Gastroesophageal sphincter (tissue), 4 donors: Measurements from ENCODE around the gene SFMBT2. TPM values are rescaled to one million over a fixed set of nuclear protein-coding genes. Genes with fewer than 3 reads are reported as not detected.

Experiments used
- ATAC-seq: fragments of 150-250 bp; one replicate; pipeline ENCODE4 v1.9.1; 2016; ENCODE audit warnings: mild to moderate bottlenecking, moderate library complexity
- H3K27ac ChIP-seq, 4 donors: fragments of 200-600 bp; sonication (generic) in 3 of 4; 1 replicate in 3 of 4; 2 replicates in 1 of 4; pipeline ENCODE4 v1.5.1; 2016 to 2019
- H3K27me3 ChIP-seq: fragments of 200-600 bp; sonication (generic); one replicate; pipeline ENCODE4 v1.5.1; 2019
- H3K36me3 ChIP-seq, 2 donors: fragments of 200-600 bp; sonication (generic); one replicate each; pipeline ENCODE4 v1.5.1; 2019; ENCODE audit warnings: control low read depth in 1 of 2
- H3K4me1 ChIP-seq, 3 donors: fragments of 200-600 bp; sonication (generic); 1 replicate in 2 of 3; 2 replicates in 1 of 3; pipeline ENCODE4 v1.5.1; 2016 to 2019; ENCODE audit warnings: control low read depth in 2 of 3
- H3K4me3 ChIP-seq, 2 donors: fragments of 200-600 bp; sonication (generic); one replicate each; pipeline ENCODE4 v1.5.1; 2019; ENCODE audit warnings: mild to moderate bottlenecking in 1 of 2, moderate library complexity in 1 of 2
- H3K9me3 ChIP-seq, 3 donors: fragments of 200-600 bp; sonication (generic); one replicate each; pipeline ENCODE4 v1.5.1; 2017 to 2019; ENCODE audit warnings: control low read depth in 2 of 3
- EP300 ChIP-seq: sonication (generic); formaldehyde crosslinking; IDR thresholded peaks from one replicate; pipeline ENCODE4 v1.6.1; 2017; ENCODE audit warnings: antibody characterized with exemption, mild to moderate bottlenecking
- POLR2A ChIP-seq, 2 donors: fragments of 450-650 bp; IDR thresholded peaks; one replicate each; pipeline ENCODE4 v1.6.1; 2017; ENCODE audit warnings: antibody characterized with exemption in 2 of 2, mild to moderate bottlenecking in 2 of 2, moderate library complexity in 1 of 2
- POLR2AphosphoS5 ChIP-seq: sonication (generic); formaldehyde crosslinking; IDR thresholded peaks from one replicate; pipeline ENCODE4 v1.6.1; 2017; ENCODE audit warnings: antibody characterized with exemption
- WGBS, 2 donors: methylation state at CpG; one replicate each; pipeline ENCODE4 v1.1.5; 2018; ENCODE audit warnings: low coverage in 1 of 2; 5-methylcytosine and 5-hydroxymethylcytosine counted together
- total RNA-seq, 4 donors: library from RNA; depleted of rRNA; stranded (reverse); fragments of >200 nt; gene quantifications; one replicate each; pipeline ENCODE4 v1.1.0, GENCODE V29; 2016
- TF ChIP-seq, protein P1 (sequence below), 4 experiments: fragments of 200-600 bp in 2 of 4; fragments of 450-650 bp in 2 of 4; sonication (generic) in 1 of 4; IDR thresholded peaks; one replicate each; pipeline ENCODE4 v1.5.1; 2017 to 2019; ENCODE audit warnings: antibody characterized with exemption in 4 of 4, mild to moderate bottlenecking in 2 of 4, moderate library complexity in 2 of 4

SFMBT2 gene
- total RNA-seq, 4 donors from 2014 or later, result 6.9 to 14.3 (median 11.4) TPM

DNA sequence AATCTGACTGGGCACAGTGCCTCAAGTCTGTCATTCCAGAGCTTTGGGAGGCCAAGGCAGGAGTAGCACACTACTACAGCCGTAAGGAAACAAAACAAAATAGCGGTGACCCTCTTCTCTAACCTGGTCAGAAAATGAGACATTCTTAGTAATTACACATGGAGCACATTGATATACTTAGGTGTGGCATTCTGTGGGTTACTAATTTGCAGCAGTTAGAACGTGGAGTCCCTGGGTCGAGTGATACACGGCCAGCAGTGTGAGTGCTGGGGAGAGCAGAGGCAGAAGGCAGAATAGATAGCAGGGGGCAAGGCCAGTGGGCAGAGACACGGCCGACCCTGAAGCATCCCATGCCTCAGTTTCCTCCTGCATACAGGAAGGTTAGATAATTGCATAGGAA, 28.9 kb upstream of the SFMBT2 start:
- no peak for ATAC-seq
- TF ChIP-seq POLR2AphosphoS5 (no peak), EP300 (no peak), POLR2A (IDR thresholded peaks at IDR 0.05) (no peak)
- TF ChIP-seq, protein P1, sequence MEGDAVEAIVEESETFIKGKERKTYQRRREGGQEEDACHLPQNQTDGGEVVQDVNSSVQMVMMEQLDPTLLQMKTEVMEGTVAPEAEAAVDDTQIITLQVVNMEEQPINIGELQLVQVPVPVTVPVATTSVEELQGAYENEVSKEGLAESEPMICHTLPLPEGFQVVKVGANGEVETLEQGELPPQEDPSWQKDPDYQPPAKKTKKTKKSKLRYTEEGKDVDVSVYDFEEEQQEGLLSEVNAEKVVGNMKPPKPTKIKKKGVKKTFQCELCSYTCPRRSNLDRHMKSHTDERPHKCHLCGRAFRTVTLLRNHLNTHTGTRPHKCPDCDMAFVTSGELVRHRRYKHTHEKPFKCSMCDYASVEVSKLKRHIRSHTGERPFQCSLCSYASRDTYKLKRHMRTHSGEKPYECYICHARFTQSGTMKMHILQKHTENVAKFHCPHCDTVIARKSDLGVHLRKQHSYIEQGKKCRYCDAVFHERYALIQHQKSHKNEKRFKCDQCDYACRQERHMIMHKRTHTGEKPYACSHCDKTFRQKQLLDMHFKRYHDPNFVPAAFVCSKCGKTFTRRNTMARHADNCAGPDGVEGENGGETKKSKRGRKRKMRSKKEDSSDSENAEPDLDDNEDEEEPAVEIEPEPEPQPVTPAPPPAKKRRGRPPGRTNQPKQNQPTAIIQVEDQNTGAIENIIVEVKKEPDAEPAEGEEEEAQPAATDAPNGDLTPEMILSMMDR (IDR thresholded peaks at IDR 0.05), result no peak
- H3K4me1 ChIP-seq, result no peaks in the 10 kb centered on the region

DNA sequence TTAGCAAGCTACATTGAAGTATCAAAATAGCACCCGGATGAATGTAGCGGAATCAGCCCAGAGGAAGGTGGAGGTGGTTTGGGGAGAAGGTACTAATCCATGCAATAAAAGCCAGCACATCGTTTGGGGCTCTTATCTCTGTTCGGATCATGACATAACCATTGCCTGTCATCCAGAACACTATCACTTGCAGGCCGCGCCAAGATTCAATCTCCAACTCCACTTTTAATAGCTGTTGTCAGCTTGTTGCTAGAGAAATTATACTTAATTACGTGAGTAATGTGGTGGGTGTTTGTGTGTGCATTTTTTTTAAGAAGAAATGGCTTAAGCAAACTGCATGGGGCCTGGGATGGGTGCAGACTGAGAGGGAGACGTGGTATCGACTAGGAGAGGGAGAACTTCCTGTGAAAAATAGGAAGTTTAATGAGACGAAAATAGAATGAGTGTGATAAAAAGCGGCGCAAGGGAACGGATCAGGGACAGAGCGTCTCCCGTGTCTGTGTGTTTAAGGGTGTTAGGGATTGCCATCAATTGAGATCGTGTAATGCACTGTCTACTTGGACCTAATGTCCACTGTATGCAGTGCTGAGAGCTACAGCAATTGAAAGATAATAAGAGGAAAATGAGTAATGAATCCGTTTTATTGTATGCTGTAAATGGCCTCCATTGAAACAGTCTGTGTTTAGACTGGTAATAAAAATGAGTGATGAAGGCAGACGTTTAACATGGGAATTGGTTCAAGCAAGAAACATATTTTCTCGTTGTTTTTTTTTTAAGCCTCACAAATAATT, 27.6 kb upstream of the SFMBT2 start:
- Histone ChIP-seq H3K4me3 (no peak overlapping the region), H3K27ac (no peak overlapping the region), H3K4me1 (peaks cover 0 to 5% (median 0%) of the 10 kb centered on the region in 3 donors), H3K9me3 (no peaks in the 10 kb centered on the region), H3K27me3 (peaks cover 50% of the 10 kb centered on the region), H3K36me3 (no peaks in the 10 kb centered on the region)
- no peak for TF ChIP-seq POLR2A (IDR thresholded peaks at IDR 0.05)
- TF ChIP-seq POLR2AphosphoS5, result no peak
- TF ChIP-seq, protein P1 (IDR thresholded peaks at IDR 0.05), result no peak
- no peak for TF ChIP-seq EP300
- WGBS, 2 donors, result 52 to 56% methylated on average over 14 to 19 of the region's 19 CpGs
- ATAC-seq, result no peak

More for the DNA sequence above, 28.9 kb upstream of the SFMBT2 start:
- no peaks in the 10 kb centered on the region for H3K36me3 ChIP-seq
- peaks cover 44% of the 10 kb centered on the region for H3K27me3 ChIP-seq
- H3K4me3 ChIP-seq, result no peak overlapping the region
- no peak overlapping the region for H3K27ac ChIP-seq
- H3K9me3 ChIP-seq, result no peaks in the 10 kb centered on the region
- 80 to 86% methylated on average over 2 to 4 of the region's 7 CpGs for WGBS, 2 donors

DNA sequence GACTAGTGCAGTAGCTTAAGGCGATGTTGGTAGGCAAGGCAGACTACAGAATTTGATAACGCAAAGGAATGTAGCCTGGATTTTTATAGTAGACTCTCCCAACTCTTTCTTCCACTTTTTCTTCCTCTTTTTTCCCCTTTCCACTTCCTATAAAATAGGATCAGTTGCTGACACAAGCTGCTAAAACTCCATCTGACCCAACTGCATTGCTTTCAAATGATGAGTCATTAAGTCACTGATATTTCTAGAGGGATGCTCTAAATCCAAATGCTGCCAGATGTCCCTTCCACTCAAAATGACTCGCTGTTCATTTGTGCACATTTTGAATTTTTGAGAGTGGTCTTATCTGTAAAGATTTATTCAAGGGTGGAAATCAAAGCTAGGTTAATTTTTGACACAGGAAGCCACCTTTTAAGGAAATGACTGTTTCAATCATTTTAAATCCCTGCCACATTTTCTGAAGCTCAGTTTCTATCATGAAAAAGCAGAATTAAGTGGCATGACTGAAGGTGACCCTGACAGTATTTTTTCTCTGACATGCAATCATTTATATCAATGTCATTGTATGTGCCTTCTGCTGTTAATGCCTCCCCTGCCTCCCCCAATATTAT, 25.8 kb upstream of the SFMBT2 start:
- H3K36me3 ChIP-seq, result no peaks in the 10 kb centered on the region
- TF ChIP-seq POLR2A (IDR thresholded peaks at IDR 0.05) (no peak), POLR2AphosphoS5 (no peak), EP300 (no peak)
- TF ChIP-seq, protein P1 (IDR thresholded peaks at IDR 0.05), result no peak

DNA sequence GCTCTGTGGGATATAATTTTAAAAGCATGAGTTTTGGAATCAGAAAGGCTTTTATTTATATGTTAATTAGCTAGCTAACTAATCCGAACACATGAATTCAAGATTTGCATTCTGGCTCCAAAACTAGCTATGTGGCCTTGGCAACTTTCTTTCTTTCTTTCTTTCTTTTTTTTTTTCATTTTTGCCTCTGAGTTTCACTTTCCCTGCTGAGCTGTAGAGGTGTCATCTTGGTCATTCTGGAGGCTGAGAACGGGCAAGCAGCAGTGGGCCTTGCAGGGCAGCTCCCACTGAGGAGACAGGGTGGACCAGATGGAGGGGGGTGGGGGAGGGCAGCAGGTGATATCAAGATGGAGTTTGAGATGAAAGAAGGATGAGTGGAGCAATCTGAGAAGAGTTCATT, 24.8 kb upstream of the SFMBT2 start:
- no peaks in the 10 kb centered on the region for H3K36me3 ChIP-seq
- 70% methylated on average over 1 of the region's 2 CpGs; no CpG with 5 or more reads in 1 of the 2 donors for WGBS, 2 donors
- H3K9me3 ChIP-seq, result no peaks in the 10 kb centered on the region
- H3K27me3 ChIP-seq, result peaks cover 40% of the 10 kb centered on the region
- H3K27ac ChIP-seq, result no peak overlapping the region
- no peak for ATAC-seq
- peaks cover 0 to 10% (median 0%) of the 10 kb centered on the region in 3 donors for H3K4me1 ChIP-seq
- TF ChIP-seq EP300 (no peak), POLR2A (IDR thresholded peaks at IDR 0.05) (no peak), POLR2AphosphoS5 (no peak)
- TF ChIP-seq, protein P1 (IDR thresholded peaks at IDR 0.05), result no peak
- no peak overlapping the region for H3K4me3 ChIP-seq

More for the DNA sequence above, 25.8 kb upstream of the SFMBT2 start:
- no peak for ATAC-seq
- peaks cover 0 to 10% (median 0%) of the 10 kb centered on the region in 3 donors for H3K4me1 ChIP-seq
- WGBS, 2 donors, result 88 to 98% methylated on average over 3 of the region's 3 CpGs
- H3K9me3 ChIP-seq, result no peaks in the 10 kb centered on the region
- no peak overlapping the region for H3K27ac ChIP-seq
- H3K4me3 ChIP-seq, result no peak overlapping the region
- H3K27me3 ChIP-seq, result peaks cover 48% of the 10 kb centered on the region
